H54 (cell line): Measurements from ENCODE around the gene ZDHHC3.

ENCODE experiments used
- DNase-seq: peaks from one replicate; pipeline ENCODE4 v3.0.0; 2011; ENCODE audit warnings: low spot score, mixed read lengths; ENCODE audit not compliant: insufficient read length
- FAIRE-seq: peaks from 3 replicates; lab custom pipeline; 2011; peaks lifted over from hg19 to GRCh38; lab: Jason Lieb, UNC
- POLR2A ChIP-seq: IDR thresholded peaks from 2 replicates; pipeline ENCODE4 v1.6.1; 2011; ENCODE audit warnings: low read depth, mild to moderate bottlenecking, low read length

ZDHHC3 gene

DNA sequence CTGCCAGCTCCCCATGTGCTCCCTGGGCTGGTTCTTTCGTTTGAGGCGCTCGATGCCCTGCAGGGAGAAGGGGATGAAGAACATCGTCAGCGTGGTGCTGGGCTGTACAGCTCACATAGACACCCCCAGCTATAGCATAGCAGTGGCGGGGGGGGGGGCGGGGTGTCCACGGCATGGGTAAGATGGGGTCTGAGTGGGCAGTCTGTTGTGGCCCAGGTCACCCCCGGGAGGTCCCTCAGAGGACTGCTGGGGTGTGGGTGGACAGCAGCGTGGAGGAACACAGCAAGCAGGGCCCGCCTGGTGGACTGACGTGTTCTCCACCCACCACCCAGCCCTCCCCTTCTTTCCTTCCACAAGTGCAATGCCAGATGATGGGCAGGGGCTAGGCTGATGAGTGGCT lies 57.9 kb downstream of the ZDHHC3 start:
- no peak for TF ChIP-seq POLR2A
- DNase-seq (no peak), FAIRE-seq (no peak)

DNA sequence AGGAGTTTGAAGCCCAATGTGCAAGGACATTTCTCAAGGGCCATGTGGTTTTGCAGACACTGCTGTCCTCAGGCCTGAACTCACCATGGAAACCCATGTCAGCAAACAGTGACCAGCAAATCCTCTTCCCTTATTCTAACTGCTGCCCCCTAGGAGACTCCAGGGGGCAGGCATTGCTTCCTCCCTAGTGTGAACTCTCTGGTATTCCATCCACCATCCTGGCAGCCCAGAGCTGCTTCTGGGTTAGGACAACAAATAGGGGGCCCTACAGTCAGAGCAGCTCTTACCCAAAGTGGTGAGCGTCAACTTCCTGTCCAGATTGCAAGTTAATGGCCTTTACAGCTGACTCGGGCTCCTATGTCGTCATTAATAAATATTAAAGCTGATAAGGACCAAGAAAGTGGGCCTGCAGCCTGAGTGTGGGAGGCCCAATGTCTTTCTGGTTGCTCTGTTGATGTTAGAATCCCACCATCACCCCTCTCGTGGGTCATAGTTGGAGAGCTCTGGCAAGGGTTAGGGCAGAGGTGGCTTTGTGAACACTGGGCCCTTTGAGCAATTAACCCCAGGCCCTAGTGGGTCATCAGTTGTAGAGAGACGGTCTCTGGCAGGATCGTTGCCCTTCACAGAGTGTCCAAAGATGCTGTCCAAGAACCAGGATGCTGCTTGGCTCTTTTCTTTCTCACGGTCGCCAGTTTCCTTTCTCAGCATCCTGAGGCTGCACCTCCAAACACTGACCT lies 60.1 kb downstream of the ZDHHC3 start:
- FAIRE-seq = no peak
- peak; percentile 23 for DNase-seq
- no peak for TF ChIP-seq POLR2A

DNA sequence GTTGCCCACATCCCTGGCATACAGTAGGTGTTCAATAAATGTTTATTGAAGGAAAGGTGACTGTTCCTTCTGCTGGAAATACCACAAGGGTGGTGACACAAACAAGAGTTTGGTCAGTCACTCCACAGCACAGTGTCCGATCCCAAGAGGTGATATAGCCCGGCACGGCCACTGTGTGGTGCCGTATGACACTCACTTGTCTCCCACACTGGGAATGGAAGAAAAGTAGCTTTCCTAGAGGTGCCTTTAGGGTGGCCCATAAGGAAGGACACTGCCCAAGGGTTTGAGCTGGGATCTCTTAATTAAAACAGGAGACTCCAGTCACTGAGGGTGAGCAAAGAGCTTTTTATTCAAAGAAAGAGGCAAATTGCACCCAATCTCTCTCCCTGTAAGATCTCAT lies 61.0 kb downstream of the ZDHHC3 start:
- DNase-seq (peak; percentile 41), FAIRE-seq (peak; percentile 53)
- no peak for TF ChIP-seq POLR2A

DNA sequence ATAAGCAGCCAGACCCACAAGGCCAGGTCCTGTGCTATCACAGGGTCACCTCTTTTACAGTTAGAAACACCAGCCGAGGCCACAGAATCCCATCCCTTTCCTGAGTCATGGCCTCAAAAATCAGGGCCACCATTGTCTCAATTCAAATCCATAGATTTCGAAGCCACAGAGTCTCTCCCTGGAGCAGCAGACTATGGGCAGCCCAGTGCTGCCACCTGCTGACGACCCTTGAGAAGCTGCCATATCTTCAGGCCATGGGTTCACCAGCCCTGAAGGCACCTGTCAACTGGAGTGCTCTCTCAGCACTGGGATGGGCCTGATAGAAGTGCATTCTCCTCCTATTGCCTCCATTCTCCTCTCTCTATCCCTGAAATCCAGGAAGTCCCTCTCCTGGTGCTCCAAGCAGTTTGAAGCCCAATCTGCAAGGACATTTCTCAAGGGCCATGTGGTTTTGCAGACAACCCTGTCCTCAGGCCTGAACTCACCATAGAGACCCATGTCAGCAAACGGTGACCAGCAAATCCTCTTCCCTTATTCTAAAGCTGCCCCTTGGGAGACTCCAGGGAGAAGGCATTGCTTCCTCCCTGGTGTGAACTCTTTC lies 62.0 kb downstream of the ZDHHC3 start:
- no peak for TF ChIP-seq POLR2A
- peak; percentile 75 for DNase-seq
- peak; percentile 70 for FAIRE-seq

DNA sequence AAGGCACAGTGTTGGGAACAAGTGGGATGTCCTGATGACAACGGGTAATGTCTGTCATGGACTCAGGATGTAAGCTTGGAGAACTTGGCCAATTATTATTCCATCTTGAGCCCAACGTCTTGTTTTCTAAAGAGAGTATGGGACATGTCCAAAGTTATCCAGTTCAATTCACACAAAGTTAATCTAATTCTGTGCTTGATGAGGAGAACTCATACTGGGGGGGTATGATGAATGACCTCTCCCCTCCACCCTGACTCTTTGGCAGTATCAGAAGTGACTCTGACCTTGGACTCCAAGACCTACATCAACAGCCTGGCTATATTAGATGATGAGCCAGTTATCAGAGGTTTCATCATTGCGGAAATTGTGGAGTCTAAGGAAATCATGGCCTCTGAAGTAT lies 65.3 kb downstream of the ZDHHC3 start:
- TF ChIP-seq POLR2A = no peak
- FAIRE-seq (no peak), DNase-seq (no peak)

DNA sequence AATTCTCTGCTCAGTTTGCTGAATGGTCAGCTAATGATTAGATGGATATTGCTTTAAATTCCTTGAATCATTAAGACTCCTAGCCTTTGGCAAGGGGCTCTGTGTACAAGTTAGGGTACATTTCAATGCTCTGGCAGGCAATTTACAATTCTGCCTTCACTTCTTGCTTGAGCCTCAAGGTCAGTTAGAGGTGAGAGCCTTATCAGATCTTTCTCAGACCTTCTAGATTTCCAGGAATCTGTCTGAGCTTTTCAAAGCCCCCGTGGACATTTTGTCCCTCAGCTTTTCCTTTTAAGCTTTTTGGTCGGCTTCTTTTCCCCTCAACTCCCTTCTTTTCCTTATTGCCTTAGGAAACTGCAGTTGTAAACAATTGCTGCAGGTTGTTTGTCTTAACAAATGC lies 66.9 kb downstream of the ZDHHC3 start:
- TF ChIP-seq POLR2A = no peak
- FAIRE-seq (no peak), DNase-seq (no peak)

DNA sequence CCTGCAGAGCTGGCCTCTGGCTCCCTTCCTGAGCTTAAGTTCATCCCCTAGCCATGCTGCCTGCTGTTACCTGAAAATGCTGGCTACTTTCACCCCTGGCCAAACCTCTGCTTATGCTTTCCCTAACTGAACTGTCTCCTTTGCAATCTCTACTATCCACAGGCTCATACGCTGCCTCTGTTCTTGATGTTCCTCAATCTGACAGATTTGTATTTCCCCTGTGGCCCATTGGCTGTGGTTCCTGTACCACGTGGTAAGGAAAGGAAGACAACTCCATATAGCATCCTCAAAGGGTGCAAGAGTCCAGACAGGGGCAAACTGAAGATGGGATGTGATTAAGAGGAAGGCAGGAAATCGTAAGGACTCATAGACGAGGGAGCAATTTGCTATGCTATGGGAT lies 68.4 kb downstream of the ZDHHC3 start:
- no peak for TF ChIP-seq POLR2A
- no peak for FAIRE-seq

DNA sequence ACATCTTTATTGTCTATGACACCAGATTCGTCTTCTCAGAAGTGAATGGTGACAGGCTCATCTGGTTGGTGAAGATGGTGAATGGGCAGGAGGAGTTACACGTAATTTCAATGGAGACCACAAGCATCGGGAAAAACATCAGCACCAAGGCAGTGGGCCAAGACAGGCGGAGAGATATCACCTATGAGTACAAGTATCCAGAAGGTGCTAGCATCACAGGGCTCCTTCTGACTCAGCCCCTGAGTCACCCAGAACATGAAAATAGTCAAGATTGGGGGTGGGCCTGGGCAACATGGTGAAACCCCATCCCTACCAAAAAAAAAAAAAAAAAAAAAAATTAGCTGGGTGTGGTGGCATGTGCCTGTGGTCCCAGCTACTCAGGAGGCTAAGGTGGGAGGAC lies 69.0 kb downstream of the ZDHHC3 start:
- DNase-seq (no peak), FAIRE-seq (no peak)
- TF ChIP-seq POLR2A = no peak

More for the DNA sequence above, 68.4 kb downstream of the ZDHHC3 start:
- no peak for DNase-seq

DNA sequence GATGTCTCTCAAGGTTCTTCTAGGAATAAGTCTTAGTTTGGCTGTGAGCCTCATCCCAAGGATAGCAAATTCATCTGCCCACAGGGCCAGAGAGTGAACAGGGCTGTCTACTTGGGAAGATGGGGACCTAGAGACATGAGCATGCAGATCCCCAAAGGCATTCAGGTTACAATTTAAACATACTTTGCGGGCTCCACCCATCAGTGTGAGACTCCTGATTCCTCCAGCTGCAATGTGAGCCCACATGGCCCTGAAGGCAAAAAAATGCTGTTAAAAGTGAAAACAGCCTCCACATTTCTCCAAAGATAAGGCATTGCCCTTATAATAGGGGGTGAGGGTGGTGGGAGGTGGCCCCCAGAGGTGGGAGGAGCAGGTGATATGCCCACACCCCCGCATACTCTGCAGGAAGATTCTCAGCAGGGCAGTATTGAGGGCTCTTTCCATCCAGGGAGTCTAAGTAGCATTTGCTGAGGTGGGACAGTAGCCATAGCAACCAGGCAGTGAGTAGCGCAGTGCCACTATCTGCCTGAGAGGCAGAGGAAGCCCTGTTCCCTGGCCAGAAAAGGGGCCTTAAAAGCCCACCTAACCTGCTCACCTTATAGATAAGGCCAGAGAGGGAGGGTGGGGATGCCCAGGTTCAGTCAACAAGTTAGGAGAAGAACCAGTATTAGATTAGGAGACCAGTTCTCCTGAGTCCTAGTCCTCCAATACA lies 70.4 kb downstream of the ZDHHC3 start:
- FAIRE-seq = no peak
- no peak for TF ChIP-seq POLR2A
- DNase-seq = no peak

DNA sequence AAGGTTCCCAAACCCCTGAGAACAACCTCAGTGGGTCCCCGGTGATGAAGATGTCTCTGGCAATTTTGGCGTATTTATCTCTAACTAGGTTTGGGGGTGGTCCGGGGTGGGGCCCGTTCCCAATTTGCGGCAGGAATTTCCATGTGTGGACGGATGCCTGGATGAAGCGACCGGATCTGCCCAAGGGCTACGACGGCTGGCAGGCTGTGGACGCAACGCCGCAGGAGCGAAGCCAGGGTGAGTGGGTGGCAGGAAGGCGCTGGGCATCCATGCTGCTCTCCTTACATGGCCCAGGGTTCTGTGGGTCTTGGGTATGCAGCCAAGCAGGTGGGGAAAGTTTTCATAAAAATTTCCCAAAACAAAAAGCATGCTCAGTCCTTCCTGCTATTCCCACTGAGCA lies 72.2 kb downstream of the ZDHHC3 start:
- TF ChIP-seq POLR2A = no peak
- no peak for DNase-seq
- no peak for FAIRE-seq

DNA sequence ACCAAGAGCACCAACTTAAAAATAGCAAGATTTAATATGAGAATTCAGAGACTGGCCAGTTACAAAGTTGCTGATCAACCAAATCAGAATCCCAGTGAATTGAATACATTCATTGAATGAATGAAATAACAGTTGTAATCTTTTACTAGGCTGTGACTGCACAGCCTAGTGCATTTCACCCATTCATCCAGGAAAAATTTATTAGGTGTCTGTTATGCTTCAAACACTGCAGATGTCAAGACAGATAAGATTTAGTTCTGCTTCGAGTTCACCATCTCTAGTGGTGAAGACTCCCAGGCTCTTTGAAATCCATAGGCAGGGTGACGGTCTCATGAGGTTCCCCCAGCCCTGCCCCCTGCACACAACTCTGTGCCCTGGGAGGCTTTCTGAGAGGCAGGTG lies 72.7 kb downstream of the ZDHHC3 start:
- DNase-seq = no peak
- no peak for FAIRE-seq
- TF ChIP-seq POLR2A = no peak

DNA sequence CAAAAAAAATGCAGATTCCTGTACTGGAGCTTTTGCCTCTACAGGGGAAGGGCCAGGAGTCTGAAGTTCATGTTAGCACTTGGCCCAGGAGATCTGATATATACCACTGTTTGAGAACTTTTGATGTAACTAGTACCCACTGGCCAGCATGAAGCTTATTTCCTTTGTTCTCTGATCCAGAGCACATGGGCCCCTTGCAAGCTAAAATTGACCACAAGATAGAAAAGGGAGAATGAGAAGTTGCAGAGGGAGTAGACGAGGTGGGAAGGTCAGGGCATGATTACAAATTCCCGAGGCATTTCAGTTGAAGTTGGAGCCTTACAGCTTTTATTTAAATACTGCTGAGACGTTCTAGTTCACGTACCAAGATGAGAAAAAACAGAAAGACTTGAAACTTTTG lies 73.3 kb downstream of the ZDHHC3 start:
- DNase-seq (no peak), FAIRE-seq (no peak)
- no peak for TF ChIP-seq POLR2A

DNA sequence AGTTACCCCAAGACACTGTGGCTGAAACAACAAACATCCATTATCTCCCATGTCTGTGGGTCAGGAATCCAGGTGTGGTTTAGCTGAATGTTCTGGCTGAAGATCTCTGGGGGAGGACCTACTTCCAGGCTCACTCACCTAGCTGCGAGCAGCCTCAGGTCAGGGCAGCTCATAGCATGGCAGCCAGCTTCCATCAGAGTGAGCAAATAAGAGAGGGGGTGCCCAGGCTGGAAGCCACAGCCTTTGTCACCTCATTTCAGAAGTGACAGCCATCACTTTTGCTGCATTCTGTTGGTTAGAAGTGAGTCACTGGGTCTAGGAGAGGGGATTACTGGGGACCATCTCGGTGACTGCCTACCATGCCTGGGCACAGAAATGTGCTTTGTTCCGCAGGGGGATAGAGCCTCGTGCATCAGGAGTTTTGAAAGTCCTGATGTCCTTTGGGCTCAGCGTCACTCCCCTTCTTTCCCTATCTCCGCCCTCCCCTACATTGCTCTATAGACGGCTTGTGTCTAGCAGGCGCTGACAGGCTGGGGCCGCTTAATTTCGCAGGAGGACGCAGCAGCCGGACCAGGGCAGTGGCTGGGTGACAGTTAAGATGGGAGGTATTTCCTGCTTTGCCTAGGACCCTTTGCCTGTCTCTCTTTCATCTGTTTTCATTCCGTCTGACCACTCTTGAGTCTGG lies 76.1 kb downstream of the ZDHHC3 start:
- FAIRE-seq = no peak
- DNase-seq = no peak
- no peak for TF ChIP-seq POLR2A

DNA sequence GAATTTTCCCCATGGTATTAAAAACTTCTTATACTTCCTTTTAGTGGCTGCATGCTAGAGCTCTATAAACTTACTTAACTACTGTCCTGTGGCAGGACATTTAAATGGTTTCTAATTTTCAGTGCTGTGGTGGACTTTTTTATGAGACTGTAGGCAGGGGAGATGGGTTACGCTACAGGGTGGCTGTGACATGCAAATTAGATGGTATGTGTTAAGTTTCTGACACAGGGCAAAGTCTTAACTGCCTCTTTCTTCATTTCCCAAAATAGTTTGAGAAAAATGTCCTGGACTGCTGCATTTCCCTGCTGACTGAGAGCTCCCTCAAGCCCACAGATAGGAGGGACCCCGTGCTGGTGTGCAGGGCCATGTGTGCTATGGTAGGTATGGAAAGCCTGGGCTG lies 79.5 kb downstream of the ZDHHC3 start:
- no peak for TF ChIP-seq POLR2A
- DNase-seq = no peak
- FAIRE-seq = no peak
